Myocyte (in vitro differentiated cells): ENCODE data around the gene ANAPC4. TPM values are rescaled to one million over a fixed set of nuclear protein-coding genes. Genes with fewer than 3 reads are reported as not detected.
A peak's percentile ranks its signal among the peaks of the same experiment; 100 is the strongest.

ENCODE experiments used
- DNase-seq: peaks from one replicate; pipeline ENCODE4 v3.0.0-alpha.2; 2012; ENCODE audit warnings: low read depth
- total RNA-seq: library from RNA; depleted of rRNA; stranded (reverse); fragments of >200 nt; gene quantifications from 2 replicates; pipeline ENCODE4 v1.2.3, GENCODE V29; 2014

The ANAPC4 gene
- total RNA-seq, 1 donor from 2014 or later, result 16.8 TPM

GRCh38 chr4:25377572-25378436 is 741 bp downstream of the ANAPC4 start:
- DNase-seq, result no peak

- DNase-seq, result no peak
Measured at GRCh38 chr4:25378437-25378743, 1.3 kb downstream of the ANAPC4 start.

DNA sequence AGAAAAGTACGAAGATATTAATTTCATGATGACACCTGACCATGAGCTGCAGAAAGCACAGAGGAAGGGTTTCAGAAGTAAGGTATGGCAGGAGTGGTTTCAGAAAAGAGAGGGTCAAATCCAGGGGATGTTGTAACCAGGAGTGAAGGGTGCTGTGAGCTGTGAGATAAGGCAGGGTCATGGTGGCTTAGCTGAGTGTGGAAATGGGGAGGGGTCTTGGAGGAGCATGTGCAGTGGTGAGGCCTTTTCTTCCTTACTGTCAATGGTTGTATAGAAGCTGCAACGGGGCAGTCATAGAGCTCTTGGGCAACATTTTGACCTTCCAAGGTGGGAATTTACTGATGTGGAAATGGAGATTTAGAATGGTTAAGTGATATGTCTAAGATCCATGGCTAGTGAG is 2.5 kb downstream of the ANAPC4 start:
- DNase-seq, result no peak

- no peak for DNase-seq
Measured at GRCh38 chr4:25383647-25384046, 6.6 kb downstream of the ANAPC4 start.

GRCh38 chr4:25386926-25387325 is 9.9 kb downstream of the ANAPC4 start:
- no peak for DNase-seq

- DNase-seq, result no peak
Measured at GRCh38 chr4:25397305-25397704, 20.2 kb downstream of the ANAPC4 start.

DNA sequence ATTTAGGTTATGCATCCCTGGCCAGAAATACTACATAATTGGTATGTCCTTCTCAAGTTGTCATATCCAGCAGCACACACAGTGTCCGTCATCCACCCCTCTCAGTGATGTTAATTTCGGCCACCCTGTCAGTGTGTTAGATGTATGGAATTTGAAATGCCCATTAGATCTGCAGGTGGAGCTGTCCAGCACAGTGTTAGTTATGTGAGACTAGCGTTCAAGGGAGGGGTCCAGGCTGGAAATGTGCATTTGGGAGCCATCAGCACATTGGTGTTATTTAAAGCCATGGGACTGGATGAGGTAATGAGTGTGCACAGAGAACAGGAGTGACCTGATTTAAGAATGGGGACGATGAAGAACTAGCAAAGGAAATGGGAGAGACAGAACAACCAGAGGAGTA is 22.4 kb downstream of the ANAPC4 start:
- no peak for DNase-seq

DNA sequence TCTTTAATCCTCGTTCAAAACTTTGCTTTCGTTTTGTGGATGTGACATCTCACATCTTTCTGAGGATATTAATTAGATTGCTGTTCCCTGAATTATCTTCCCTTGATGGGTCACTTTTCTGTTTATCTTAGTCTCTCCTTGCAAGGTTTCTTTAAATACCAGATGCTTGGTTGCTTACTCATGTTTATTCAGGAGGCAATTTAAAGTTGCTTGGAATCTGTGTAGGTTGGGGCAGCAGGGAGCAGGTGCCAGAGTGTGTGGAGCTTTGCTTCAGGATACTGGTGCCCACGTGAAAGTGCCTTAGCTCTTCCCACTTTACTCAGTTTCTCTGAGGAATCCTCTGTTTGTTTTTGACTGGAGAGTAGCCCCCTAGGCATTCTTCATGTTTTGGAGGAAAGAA is 24.0 kb downstream of the ANAPC4 start:
- no peak for DNase-seq

GRCh38 chr4:25402521-25402920 is 25.5 kb downstream of the ANAPC4 start:
- no peak for DNase-seq

GRCh38 chr4:25403699-25404098 is 26.6 kb downstream of the ANAPC4 start:
- DNase-seq, result no peak

DNA sequence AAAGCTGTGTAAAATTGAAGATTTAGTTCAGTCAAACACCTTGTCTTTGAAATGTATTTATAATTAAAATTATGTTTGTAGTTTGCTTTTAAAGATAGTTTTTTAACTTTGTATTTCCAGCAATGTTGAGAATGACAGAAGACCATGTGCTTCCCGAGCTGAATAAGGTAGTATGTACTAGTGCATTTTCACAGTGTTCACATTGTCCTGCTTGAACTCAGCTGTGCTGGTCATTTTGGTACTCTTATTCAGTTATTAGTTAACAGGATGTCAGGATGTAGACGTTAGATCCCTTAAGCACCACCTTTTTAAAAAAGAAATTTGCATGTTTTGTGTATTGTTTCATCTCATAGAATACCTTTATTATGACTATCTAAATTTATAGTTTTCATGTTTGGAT is 28.4 kb downstream of the ANAPC4 start:
- DNase-seq, result no peak

- no peak for DNase-seq
Measured at GRCh38 chr4:25406081-25406692, 29.1 kb downstream of the ANAPC4 start.

DNA sequence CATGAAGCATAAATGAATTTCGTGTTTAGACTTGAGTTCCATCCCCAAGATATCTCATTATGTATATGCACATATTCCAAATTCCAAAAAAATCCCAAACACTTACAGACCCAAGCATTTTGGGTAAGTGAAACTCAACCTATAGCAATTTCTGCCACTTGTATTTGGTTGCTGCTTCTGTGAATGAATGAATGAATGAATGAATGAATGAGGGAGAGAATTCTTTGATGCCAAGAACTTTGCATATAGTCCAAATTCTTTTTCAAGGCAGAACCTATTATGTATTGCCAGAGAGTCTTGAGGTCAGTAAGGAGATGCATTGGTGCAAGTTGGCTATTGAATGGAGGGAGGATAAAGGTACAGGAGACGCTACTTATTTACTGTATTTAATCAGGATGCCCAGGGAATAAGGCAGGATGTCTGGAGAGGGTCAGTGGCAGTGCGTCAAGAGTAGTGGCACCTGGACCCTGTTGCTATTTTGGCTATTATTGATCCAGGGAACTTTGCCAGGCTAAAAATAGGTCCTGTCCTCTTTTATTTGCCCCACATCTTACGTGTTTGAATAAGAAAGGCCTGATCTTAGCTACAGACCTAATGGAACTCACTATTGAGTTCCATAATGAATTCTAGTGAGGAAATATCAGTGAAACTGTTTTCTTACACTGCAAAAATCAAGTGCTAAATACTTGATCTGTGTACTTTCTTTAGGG is 33.9 kb downstream of the ANAPC4 start:
- DNase-seq, result no peak

- DNase-seq, result no peak
Measured at GRCh38 chr4:25413261-25413660, 36.2 kb downstream of the ANAPC4 start.

GRCh38 chr4:25417014-25417413 is 40.0 kb downstream of the ANAPC4 start:
- DNase-seq, result no peak

- no peak for DNase-seq
Measured at GRCh38 chr4:25420931-25421330, 43.9 kb downstream of the ANAPC4 start.

DNA sequence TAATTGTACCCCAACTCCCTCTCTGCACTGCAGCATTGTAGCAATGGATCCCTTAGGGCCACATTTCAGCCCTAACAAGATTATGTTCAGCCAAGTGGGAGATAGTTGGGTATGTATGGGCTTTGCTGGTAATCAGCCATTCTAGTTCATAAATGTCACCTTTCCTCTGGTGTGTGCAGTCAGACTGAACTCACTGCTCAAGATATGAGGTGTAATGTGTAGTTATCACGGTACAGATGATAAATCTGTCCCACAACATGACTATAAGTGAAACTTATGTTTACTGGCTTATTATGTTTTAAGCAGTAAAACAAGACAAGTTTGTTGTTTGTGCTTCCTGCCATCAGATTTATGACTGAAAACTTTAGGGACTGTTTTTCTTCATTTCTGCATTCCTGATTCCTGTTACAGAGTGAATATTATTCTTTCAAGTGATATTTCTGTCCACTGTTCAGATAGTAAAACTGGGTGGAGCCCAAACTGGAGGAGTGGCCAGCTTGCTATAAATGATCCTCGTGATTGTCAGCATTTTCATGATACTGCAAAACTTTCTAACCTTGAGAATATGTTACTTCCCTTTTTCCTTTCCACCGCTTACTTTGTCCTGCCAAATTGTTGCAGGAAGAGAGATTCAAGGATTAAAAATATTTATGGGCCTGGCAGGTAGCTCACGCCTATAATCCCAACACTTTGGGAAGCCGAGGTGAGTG is 44.9 kb downstream of the ANAPC4 start:
- no peak for DNase-seq

DNA sequence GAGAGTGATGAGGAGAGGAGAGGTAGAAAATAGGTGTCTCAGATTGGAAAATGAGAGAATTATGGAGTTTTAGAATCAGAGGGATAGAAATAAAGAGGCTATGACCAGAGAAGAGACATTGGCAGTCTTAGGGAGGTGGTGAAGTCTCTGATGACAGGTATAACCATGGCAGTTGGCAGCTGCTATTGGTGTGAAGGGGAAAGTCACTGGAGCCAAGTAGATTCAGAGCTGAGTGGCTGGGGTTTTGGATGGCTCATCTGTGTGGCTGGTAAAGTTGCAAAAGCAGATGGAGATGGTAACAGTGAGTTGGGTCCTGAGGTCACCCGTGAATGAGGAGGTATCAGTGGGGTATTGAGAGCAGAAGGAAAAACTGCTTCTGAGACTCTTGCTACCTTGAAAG is 46.5 kb downstream of the ANAPC4 start:
- DNase-seq, result no peak

DNA sequence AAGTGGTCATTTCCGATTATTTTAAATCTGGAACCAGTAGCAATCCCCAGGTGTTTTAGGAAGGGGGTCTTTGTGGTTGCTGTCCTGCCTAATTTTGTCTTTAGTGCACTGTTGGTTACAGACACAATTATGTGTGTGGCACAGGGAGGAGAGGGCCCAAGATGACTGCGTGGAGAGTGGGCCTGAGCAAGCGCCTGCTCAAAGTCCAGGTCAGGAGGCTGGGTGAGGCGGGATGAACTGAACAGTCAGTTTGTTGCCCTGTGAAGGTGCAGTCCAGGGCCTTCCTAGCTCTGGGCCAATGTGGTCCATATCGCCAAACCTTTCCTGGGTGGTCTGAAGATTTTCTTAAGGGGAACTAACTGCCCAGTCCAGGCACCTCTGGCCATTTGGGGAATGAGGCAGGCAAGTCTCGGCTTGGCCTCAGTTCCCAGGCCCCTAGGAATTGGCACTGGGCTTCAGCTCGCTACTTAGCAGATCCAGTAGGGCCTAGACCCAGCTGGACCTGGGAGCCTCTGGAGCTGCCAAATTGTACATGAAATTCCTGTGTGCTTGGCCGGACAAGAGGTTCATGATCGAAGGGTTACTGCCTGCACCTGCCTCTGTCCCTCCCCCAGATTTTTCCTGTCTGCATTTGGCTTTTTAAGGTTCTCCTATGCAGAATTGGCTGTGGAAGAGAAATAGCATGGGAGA is 47.6 kb downstream of the ANAPC4 start:
- no peak for DNase-seq

DNA sequence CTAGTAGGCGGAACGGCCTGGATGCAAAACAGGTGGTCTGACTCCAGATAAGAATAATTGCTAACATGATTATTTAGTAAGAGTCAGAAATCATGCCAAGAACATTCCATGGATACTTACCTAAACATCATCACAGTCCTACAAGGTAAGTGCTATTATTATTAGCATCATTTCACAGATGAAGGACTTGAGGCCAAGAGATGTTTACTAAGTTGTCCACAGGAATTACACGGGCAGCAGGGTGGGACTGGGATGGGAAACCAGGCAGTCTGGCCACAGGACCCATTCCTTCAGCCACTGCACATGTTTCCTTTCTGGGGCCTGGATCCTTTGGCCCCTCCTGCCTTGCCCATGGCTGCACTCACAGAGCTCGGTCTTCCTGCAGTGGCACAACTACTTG is 48.3 kb downstream of the ANAPC4 start:
- DNase-seq, result peak; percentile 55

GRCh38 chr4:25427871-25428270 is 50.8 kb downstream of the ANAPC4 start:
- DNase-seq, result no peak
